HepG2 (cell line): ENCODE results near the gene DNASE1. TPM values are rescaled to one million over a fixed set of nuclear protein-coding genes. Genes with fewer than 3 reads are reported as not detected.
A peak's percentile ranks its signal among the peaks of the same experiment; 100 is the strongest.

Experiments used
- ATAC-seq: fragments of 200-7000 bp; cut with Tn5 transposase; 3 replicates; pipeline ENCODE4 v1.9.1; 2020; ENCODE audit warnings: mild to moderate bottlenecking, moderate library complexity
- BruUV-seq: library from RNA; stranded (reverse); fragments of 400-500 nt; replicated peaks from 2 replicates; lab custom pipeline; 2021; lab: Mats Ljungman, UMichigan
- CTCF ChIA-PET: fragments of 300-600 bp; formaldehyde crosslinking; extraction: SDS; loops from one replicate; lab custom pipeline; 2021; ENCODE audit warnings: low total read pairs, inconsistent platforms, low intra/inter-chr PET ratio; lab: Yijun Ruan, JAX
- POLR2A ChIA-PET: fragments of 350-600 bp; sonication (Branson Sonifier 250); formaldehyde crosslinking; loops from one replicate; lab custom pipeline; 2020; ENCODE audit warnings: antibody characterized with exemption, inconsistent platforms; lab: Yijun Ruan, JAX
- DNase-seq: peaks from one replicate; pipeline ENCODE4 v3.0.0-alpha.2; 2015; ENCODE audit warnings: low spot score
- FAIRE-seq: peaks from 3 replicates; lab custom pipeline; 2011; peaks lifted over from hg19 to GRCh38; lab: Jason Lieb, UNC
- H2AFZ ChIP-seq: one replicate; pipeline ENCODE4 v1.6.1; 2011; ENCODE audit warnings: low read length, inconsistent platforms
- H3K27ac ChIP-seq: fragments of 300-600 bp; 3 replicates; pipeline ENCODE4 v1.8.0; 2011; ENCODE audit warnings: mixed run types, mild to moderate bottlenecking, mixed read lengths, low read length, inconsistent platforms; ENCODE audit not compliant: insufficient read depth; ENCODE audit errors: extremely low read length
- H3K27me3 ChIP-seq, 2 experiments: fragments of 200-600 bp in 1 of 2; 2 replicates in 1 of 2; 3 replicates in 1 of 2; pipeline versions ENCODE4 v1.6.0 to v1.8.0; 2011; ENCODE audit warnings: low read length in 2 of 2, mild to moderate bottlenecking in 2 of 2, moderate library complexity in 2 of 2, inconsistent platforms in 1 of 2; ENCODE audit not compliant: insufficient read depth in 2 of 2, control insufficient read depth in 1 of 2
- H3K36me3 ChIP-seq, 2 experiments: fragments of 200-600 bp in 1 of 2; replicated peaks in 1 of 2; 2 replicates in 1 of 2; 3 replicates in 1 of 2; pipeline versions ENCODE4 v1.5.1 to v1.8.0; 2011; ENCODE audit warnings: low read length in 2 of 2, inconsistent platforms in 1 of 2; ENCODE audit not compliant: insufficient read depth in 2 of 2, control insufficient read depth in 1 of 2
- H3K4me1 ChIP-seq: 2 replicates; pipeline ENCODE4 v1.5.1; 2012; ENCODE audit warnings: low read length, inconsistent platforms; ENCODE audit not compliant: insufficient read depth
- H3K4me2 ChIP-seq: 2 replicates; pipeline ENCODE4 v1.6.0; 2011; ENCODE audit warnings: low read depth, low read length, inconsistent platforms
- H3K4me3 ChIP-seq, 3 experiments: fragments of 200-600 bp in 1 of 3; sonication (generic), shearing (Covaris generic) in 1 of 3; replicated peaks in 1 of 3; 2 replicates each; pipeline ENCODE4 v1.5.1; 2011 to 2016; ENCODE audit warnings: low read length in 3 of 3, inconsistent platforms in 2 of 3, low read depth in 2 of 3, mild to moderate bottlenecking in 2 of 3, control low read depth in 1 of 3, mixed read lengths in 1 of 3; ENCODE audit not compliant: insufficient read depth in 1 of 3
- H3K79me2 ChIP-seq: one replicate; pipeline ENCODE4 v1.6.1; 2011; ENCODE audit warnings: low read length, inconsistent platforms; ENCODE audit not compliant: insufficient read depth
- H3K9ac ChIP-seq: 2 replicates; pipeline ENCODE4 v1.6.0; 2011; ENCODE audit warnings: mild to moderate bottlenecking, low read depth, low read length, inconsistent platforms; ENCODE audit not compliant: insufficient read depth
- H3K9me3 ChIP-seq: 2 replicates; pipeline ENCODE4 v1.5.1; 2012; ENCODE audit warnings: mild to moderate bottlenecking, low read length
- H4K20me1 ChIP-seq: 2 replicates; pipeline ENCODE4 v1.6.0; 2011; ENCODE audit warnings: inconsistent platforms, mild to moderate bottlenecking, low read length, moderate library complexity; ENCODE audit not compliant: insufficient read depth
- AKAP8 ChIP-seq: sonication (generic); formaldehyde crosslinking; IDR thresholded peaks from 2 replicates; pipeline ENCODE4 v1.5.1; 2020; ENCODE audit warnings: mild to moderate bottlenecking, missing genetic modification reagents
- GATAD2A ChIP-seq: IDR thresholded peaks from 2 replicates; pipeline ENCODE4 v1.6.1; 2016
- HOXA7 ChIP-seq: sonication (generic); formaldehyde crosslinking; IDR thresholded peaks from 2 replicates; pipeline ENCODE4 v1.8.1; 2022; ENCODE audit warnings: mild to moderate bottlenecking, missing genetic modification reagents, moderate library complexity
- IKZF5 ChIP-seq: IDR thresholded peaks from 2 replicates; pipeline ENCODE4 v1.6.1; 2018; ENCODE audit warnings: missing genetic modification reagents, mild to moderate bottlenecking, missing compliant biosample characterization
- KLF12 ChIP-seq: sonication (generic); formaldehyde crosslinking; IDR thresholded peaks from 2 replicates; pipeline ENCODE4 v1.4.0; 2020; ENCODE audit warnings: missing genetic modification reagents, borderline replicate concordance
- MIER2 ChIP-seq: IDR thresholded peaks from 2 replicates; pipeline ENCODE4 v1.6.1; 2016; ENCODE audit warnings: missing biosample characterization, missing genetic modification reagents
- PAX8 ChIP-seq: sonication (generic); formaldehyde crosslinking; IDR thresholded peaks from 2 replicates; pipeline ENCODE4 v1.8.0; 2022; ENCODE audit warnings: mild to moderate bottlenecking, missing genetic modification reagents, borderline replicate concordance
- REL ChIP-seq: sonication (generic); formaldehyde crosslinking; conservative IDR thresholded peaks from 2 replicates; pipeline ENCODE4 v1.8.0; 2022; ENCODE audit warnings: mild to moderate bottlenecking, missing genetic modification reagents, moderate library complexity
- SIX1 ChIP-seq: sonication (generic); formaldehyde crosslinking; IDR thresholded peaks from 2 replicates; pipeline ENCODE4 v1.4.0; 2020; ENCODE audit warnings: missing genetic modification reagents, borderline replicate concordance
- SNAPC2 ChIP-seq: sonication (generic); formaldehyde crosslinking; IDR thresholded peaks from 2 replicates; pipeline ENCODE4 v1.8.1; 2022; ENCODE audit warnings: mild to moderate bottlenecking, missing genetic modification reagents
- SP5 ChIP-seq: IDR thresholded peaks from 2 replicates; pipeline ENCODE4 v1.6.1; 2016; ENCODE audit warnings: low read depth, borderline replicate concordance
- WIZ ChIP-seq: sonication (generic); formaldehyde crosslinking; IDR thresholded peaks from 2 replicates; pipeline ENCODE4 v1.5.1; 2020; ENCODE audit warnings: mild to moderate bottlenecking, missing genetic modification reagents
- ZBTB7A ChIP-seq: sonication (generic); formaldehyde crosslinking; IDR thresholded peaks from 2 replicates; pipeline ENCODE4 v1.8.0; 2022; ENCODE audit warnings: mild to moderate bottlenecking, missing genetic modification reagents
- ZNF121 ChIP-seq: sonication (generic); formaldehyde crosslinking; IDR thresholded peaks from 2 replicates; pipeline ENCODE4 v1.5.0; 2020; ENCODE audit warnings: mild to moderate bottlenecking, missing genetic modification reagents
- ZNF230 ChIP-seq: sonication (generic); formaldehyde crosslinking; IDR thresholded peaks from 2 replicates; pipeline ENCODE4 v1.4.0; 2020; ENCODE audit warnings: mild to moderate bottlenecking, missing genetic modification reagents
- ZNF263 ChIP-seq: sonication (generic); formaldehyde crosslinking; IDR thresholded peaks from 2 replicates; pipeline ENCODE4 v1.4.0; 2020; ENCODE audit warnings: missing genetic modification reagents
- ZNF329 ChIP-seq: sonication (generic); formaldehyde crosslinking; IDR thresholded peaks from 2 replicates; pipeline ENCODE4 v1.9.0; 2021; ENCODE audit warnings: low read depth, mild to moderate bottlenecking, missing genetic modification reagents
- ZNF772 ChIP-seq: sonication (generic); formaldehyde crosslinking; IDR thresholded peaks from 2 replicates; pipeline ENCODE4 v1.5.0; 2020; ENCODE audit warnings: mild to moderate bottlenecking, missing genetic modification reagents
- WGBS: methylation state at CpG from one replicate; pipeline ENCODE4 v1.1.6; 2017; ENCODE audit warnings: low lambda C conversion rate; 5-methylcytosine and 5-hydroxymethylcytosine counted together
- in situ Hi-C: cut with HindIII; loops from 2 replicates; pipeline ENCODE4 v1.10.0; 2017; ENCODE audit warnings: low pct_unique_long_range_greater_than_20kb; ENCODE audit not compliant: extremely low pct_ligation_motif_present
- intact Hi-C: fragments of 100-400 bp; cut with micrococcal nuclease; formaldehyde crosslinking; loops from one replicate; pipeline ENCODE4 v1.10.0; 2022; ENCODE audit not compliant: unreplicated experiment
- polyA plus RNA-seq, 8 experiments: library from polyadenylated mRNA; depleted of rRNA in 3 of 8; stranded (reverse) in 7 of 8; unstranded in 1 of 8; fragments of >200 nt; fragmentation: Illumina TruSeq in 4 of 8; extraction: Trizol in 4 of 8; gene quantifications; 2 replicates each; pipeline versions ENCODE4 v1.2.1 to v1.2.3, GENCODE V29; 2011 to 2016; ENCODE audit warnings: low read depth in 4 of 8, missing spikeins in 1 of 8, mixed read lengths in 1 of 8; ENCODE audit not compliant: insufficient read depth in 1 of 8
- total RNA-seq, 5 experiments: library from RNA; depleted of rRNA; stranded (reverse); fragments of >200 nt; fragmentation: Illumina TruSeq; extraction: Trizol; gene quantifications; 2 replicates each; pipeline ENCODE4 v1.2.3, GENCODE V29; 2016; ENCODE audit warnings: low read depth in 1 of 5
- TF ChIP-seq, protein P1 (sequence below): sonication (generic); formaldehyde crosslinking; IDR thresholded peaks from 2 replicates; pipeline ENCODE4 v1.4.0; 2020; ENCODE audit warnings: mild to moderate bottlenecking, missing genetic modification reagents
- TF ChIP-seq, protein P2 (sequence below): sonication (generic); formaldehyde crosslinking; IDR thresholded peaks from 2 replicates; pipeline ENCODE4 v1.4.0; 2020; ENCODE audit warnings: missing genetic modification reagents, borderline replicate concordance

DNASE1 gene
- total and polyA plus RNA-seq, 2 of the 13 experiments (the other 11 are each of a cell fraction or from before 2014, with no cell fraction given) = 7.1 to 11.1 TPM

GRCh38 chr16:3655030-3655395, 522 bp downstream of the DNASE1 start:
- Histone ChIP-seq H3K27me3 (no peaks in the 10 kb centered on the region), H3K27ac (peak overlapping the region; percentile 64), H2AFZ (no peak overlapping the region), H3K79me2 (no peaks in the 10 kb centered on the region), H3K9me3 (no peaks in the 10 kb centered on the region), H3K4me3 (no peak overlapping the region), H4K20me1 (no peaks in the 10 kb centered on the region), H3K9ac (peak overlapping the region; percentile 35; the same call in 1 of the 2 replicates), H3K4me1 (peaks cover 43% of the 10 kb centered on the region), H3K36me3 (peaks cover 16 to 36% of the 10 kb centered on the region in 2 experiments; a peak in 4 of 5 replicates), H3K4me2 (no peak overlapping the region)
- TF ChIP-seq GATAD2A (CRISPR knock-in tag) = no peak
- no peak for TF ChIP-seq PAX8 (CRISPR knock-in tag)
- TF ChIP-seq WIZ = no peak
- no peak for TF ChIP-seq ZNF121
- TF ChIP-seq SP5 (CRISPR knock-in tag) = no peak
- TF ChIP-seq IKZF5 (CRISPR knock-in tag) = no peak
- no peak for TF ChIP-seq HOXA7 (CRISPR knock-in tag)
- 0 out of 2 replicates have a peak, but pooled peaks have one; percentile 7 for TF ChIP-seq ZNF230
- TF ChIP-seq, protein P1, sequence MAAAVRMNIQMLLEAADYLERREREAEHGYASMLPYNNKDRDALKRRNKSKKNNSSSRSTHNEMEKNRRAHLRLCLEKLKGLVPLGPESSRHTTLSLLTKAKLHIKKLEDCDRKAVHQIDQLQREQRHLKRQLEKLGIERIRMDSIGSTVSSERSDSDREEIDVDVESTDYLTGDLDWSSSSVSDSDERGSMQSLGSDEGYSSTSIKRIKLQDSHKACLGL (CRISPR knock-in tag) = peak; percentile 52; the same call in 1 of the 2 replicates
- no peak for TF ChIP-seq ZNF772 (CRISPR knock-in tag)
- no peak for TF ChIP-seq ZNF263 (CRISPR knock-in tag)
- no peak for TF ChIP-seq SIX1 (CRISPR knock-in tag)
- no peak for TF ChIP-seq ZNF329 (CRISPR knock-in tag)
- no peak for TF ChIP-seq SNAPC2 (CRISPR knock-in tag)
- no peak for TF ChIP-seq MIER2 (CRISPR knock-in tag)
- peak; percentile 22; the same call in 1 of the 2 replicates for TF ChIP-seq ZBTB7A (CRISPR knock-in tag)
- TF ChIP-seq REL (CRISPR knock-in tag) = no peak
- no peak for TF ChIP-seq AKAP8
- TF ChIP-seq KLF12 (CRISPR knock-in tag) = no peak
- TF ChIP-seq, protein P2, sequence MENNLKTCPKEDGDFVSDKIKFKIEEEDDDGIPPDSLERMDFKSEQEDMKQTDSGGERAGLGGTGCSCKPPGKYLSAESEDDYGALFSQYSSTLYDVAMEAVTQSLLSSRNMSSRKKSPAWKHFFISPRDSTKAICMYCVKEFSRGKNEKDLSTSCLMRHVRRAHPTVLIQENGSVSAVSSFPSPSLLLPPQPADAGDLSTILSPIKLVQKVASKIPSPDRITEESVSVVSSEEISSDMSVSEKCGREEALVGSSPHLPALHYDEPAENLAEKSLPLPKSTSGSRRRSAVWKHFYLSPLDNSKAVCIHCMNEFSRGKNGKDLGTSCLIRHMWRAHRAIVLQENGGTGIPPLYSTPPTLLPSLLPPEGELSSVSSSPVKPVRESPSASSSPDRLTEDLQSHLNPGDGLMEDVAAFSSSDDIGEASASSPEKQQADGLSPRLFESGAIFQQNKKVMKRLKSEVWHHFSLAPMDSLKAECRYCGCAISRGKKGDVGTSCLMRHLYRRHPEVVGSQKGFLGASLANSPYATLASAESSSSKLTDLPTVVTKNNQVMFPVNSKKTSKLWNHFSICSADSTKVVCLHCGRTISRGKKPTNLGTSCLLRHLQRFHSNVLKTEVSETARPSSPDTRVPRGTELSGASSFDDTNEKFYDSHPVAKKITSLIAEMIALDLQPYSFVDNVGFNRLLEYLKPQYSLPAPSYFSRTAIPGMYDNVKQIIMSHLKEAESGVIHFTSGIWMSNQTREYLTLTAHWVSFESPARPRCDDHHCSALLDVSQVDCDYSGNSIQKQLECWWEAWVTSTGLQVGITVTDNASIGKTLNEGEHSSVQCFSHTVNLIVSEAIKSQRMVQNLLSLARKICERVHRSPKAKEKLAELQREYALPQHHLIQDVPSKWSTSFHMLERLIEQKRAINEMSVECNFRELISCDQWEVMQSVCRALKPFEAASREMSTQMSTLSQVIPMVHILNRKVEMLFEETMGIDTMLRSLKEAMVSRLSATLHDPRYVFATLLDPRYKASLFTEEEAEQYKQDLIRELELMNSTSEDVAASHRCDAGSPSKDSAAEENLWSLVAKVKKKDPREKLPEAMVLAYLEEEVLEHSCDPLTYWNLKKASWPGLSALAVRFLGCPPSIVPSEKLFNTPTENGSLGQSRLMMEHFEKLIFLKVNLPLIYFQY (CRISPR knock-in tag) = no peak
- FAIRE-seq (no peak), DNase-seq (no peak), ATAC-seq (peak; percentile 17)
- intact Hi-C loops = no loop called here
- in situ Hi-C loops = no loop called here
- BruUV-seq = no TSS peak
- ChIA-PET CTCF (no interaction called here), POLR2A (no interaction called here)
- 93% methylated on average over 11 of the region's 12 CpGs for WGBS
